Neuronal stem cell (in vitro differentiated cells): ENCODE measurements around the gene HAUS6.

Experiments
- DNase-seq: peaks from one replicate; pipeline ENCODE4 v3.0.0-alpha.2; 2013; ENCODE audit warnings: low spot score
- H2AFZ ChIP-seq: one replicate; pipeline ENCODE4 v1.6.1; 2013; ENCODE audit warnings: mild to moderate bottlenecking, low read length, inconsistent platforms
- H2AK5ac ChIP-seq: 2 replicates; pipeline ENCODE4 v1.6.1; 2013; ENCODE audit warnings: low read depth, mild to moderate bottlenecking, inconsistent platforms, low read length, moderate library complexity, mixed read lengths
- H2BK120ac ChIP-seq: 2 replicates; pipeline ENCODE4 v1.6.1; 2013; ENCODE audit warnings: low read depth, mild to moderate bottlenecking, inconsistent platforms, low read length, moderate library complexity, mixed read lengths
- H2BK12ac ChIP-seq: one replicate; pipeline ENCODE4 v1.6.1; 2013; ENCODE audit warnings: low read length, inconsistent platforms
- H2BK15ac ChIP-seq: 2 replicates; pipeline ENCODE4 v1.6.1; 2013; ENCODE audit warnings: mild to moderate bottlenecking, low read length, inconsistent platforms, mixed read lengths
- H2BK5ac ChIP-seq: one replicate; pipeline ENCODE4 v1.6.1; 2013; ENCODE audit warnings: inconsistent platforms, mild to moderate bottlenecking, low read length, moderate library complexity
- H3K14ac ChIP-seq: one replicate; pipeline ENCODE4 v1.6.1; 2013; ENCODE audit warnings: low read length, inconsistent platforms
- H3K18ac ChIP-seq: 2 replicates; pipeline ENCODE4 v1.6.1; 2013; ENCODE audit warnings: low read length, inconsistent platforms
- H3K23ac ChIP-seq: 2 replicates; pipeline ENCODE4 v1.6.1; 2013; ENCODE audit warnings: low read depth, mild to moderate bottlenecking, mixed read lengths, low read length, inconsistent platforms; ENCODE audit not compliant: poor library complexity
- H3K27ac ChIP-seq: replicated peaks from 3 replicates; pipeline ENCODE4 v1.5.1; 2013; ENCODE audit warnings: low read length, inconsistent platforms
- H3K27me3 ChIP-seq, 3 experiments: 2 replicates each; pipeline ENCODE4 v1.6.1; 2013; ENCODE audit warnings: low read length in 3 of 3, mild to moderate bottlenecking in 2 of 3, inconsistent platforms in 1 of 3, low read depth in 1 of 3, mixed read lengths in 1 of 3, moderate library complexity in 1 of 3; ENCODE audit not compliant: control insufficient read depth in 3 of 3, insufficient read depth in 3 of 3
- H3K36me3 ChIP-seq, 2 donors: replicated peaks in 1 of 2; 2 replicates each; pipeline ENCODE4 v1.6.1; 2013; ENCODE audit warnings: low read length in 2 of 2; ENCODE audit not compliant: control insufficient read depth in 2 of 2, insufficient read depth in 2 of 2
- H3K4ac ChIP-seq: 2 replicates; pipeline ENCODE4 v1.6.1; 2013; ENCODE audit warnings: inconsistent platforms, mild to moderate bottlenecking, low read length, moderate library complexity
- H3K4me1 ChIP-seq, 2 donors: 1 replicate in 1 of 2; 2 replicates in 1 of 2; pipeline ENCODE4 v1.6.1; 2013; ENCODE audit warnings: low read length in 2 of 2, low read depth in 1 of 2; ENCODE audit not compliant: control insufficient read depth in 2 of 2, insufficient read depth in 1 of 2
- H3K4me2 ChIP-seq: one replicate; pipeline ENCODE4 v1.6.1; 2013; ENCODE audit warnings: mild to moderate bottlenecking, low read length, inconsistent platforms; ENCODE audit not compliant: insufficient read depth, poor library complexity, severe bottlenecking
- H3K4me3 ChIP-seq, 2 donors: 2 replicates each; pipeline ENCODE4 v1.5.1; 2013; ENCODE audit warnings: low read length in 2 of 2, mild to moderate bottlenecking in 2 of 2, inconsistent platforms in 1 of 2, moderate library complexity in 1 of 2
- H3K79me1 ChIP-seq: one replicate; pipeline ENCODE4 v1.6.1; 2013; ENCODE audit warnings: low read depth, mild to moderate bottlenecking, inconsistent platforms, low read length, moderate library complexity
- H3K9ac ChIP-seq: one replicate; pipeline ENCODE4 v1.6.1; 2013; ENCODE audit warnings: mild to moderate bottlenecking, low read depth, low read length, inconsistent platforms; ENCODE audit not compliant: poor library complexity
- H3K9me3 ChIP-seq, 2 donors: replicated peaks in 1 of 2; 2 replicates each; pipeline versions ENCODE3 to v1.6.1; 2013; ENCODE audit warnings: low read length in 2 of 2, mild to moderate bottlenecking in 2 of 2, inconsistent platforms in 1 of 2, low read depth in 1 of 2, mixed read lengths in 1 of 2, moderate library complexity in 1 of 2; ENCODE audit not compliant: control insufficient read depth in 2 of 2, insufficient read depth in 1 of 2
- H4K8ac ChIP-seq: one replicate; pipeline ENCODE4 v1.6.1; 2013; ENCODE audit warnings: low read depth, mild to moderate bottlenecking, inconsistent platforms, low read length, moderate library complexity
- H4K91ac ChIP-seq: one replicate; pipeline ENCODE4 v1.6.1; 2013; ENCODE audit warnings: low read length, low read depth, mild to moderate bottlenecking, inconsistent platforms; ENCODE audit not compliant: poor library complexity
- WGBS, 2 donors: extraction: QIAGEN DNeasy Blood & Tissue Kit; methylation state at CpG; one replicate each; pipeline ENCODE4 v1.1.7; 2013; ENCODE audit warnings: missing lambda C conversion rate in 2 of 2, mixed read lengths in 1 of 2; ENCODE audit not compliant: insufficient read length in 2 of 2, insufficient replicate concordance in 1 of 2; ENCODE audit errors: extremely low coverage in 2 of 2; 5-methylcytosine and 5-hydroxymethylcytosine counted together

The HAUS6 gene

GRCh38 chr9:19130436-19130835 lies 27.7 kb upstream of the HAUS6 start:
- Histone ChIP-seq H3K4me3 (no peak overlapping the region), H3K36me3 (peaks cover 0 to 4% of the 10 kb centered on the region in 2 donors), H3K23ac (no peak overlapping the region), H3K4me2 (no peak overlapping the region), H3K9ac (no peak overlapping the region), H3K27ac (no peak overlapping the region), H3K9me3 (peaks cover 2 to 4% of the 10 kb centered on the region in 2 donors), H2AK5ac (no peak overlapping the region), H2BK5ac (no peak overlapping the region), H2BK12ac (no peak overlapping the region), H3K27me3 (no peaks in the 10 kb centered on the region), H2BK120ac (no peak overlapping the region), H4K91ac (no peak overlapping the region), H3K4ac (no peak overlapping the region), H3K18ac (no peak overlapping the region), H3K4me1 (peaks cover 6 to 10% of the 10 kb centered on the region in 2 donors), H3K14ac (no peak overlapping the region), H2AFZ (peak overlapping the region; percentile 68), H2BK15ac (no peak overlapping the region), H3K79me1 (no peaks in the 10 kb centered on the region), H4K8ac (no peak overlapping the region)
- WGBS, 2 donors, result no CpG with 5 or more reads among the region's 8 CpGs
- no peak for DNase-seq

GRCh38 chr9:19127871-19128500 lies 25.3 kb upstream of the HAUS6 start:
- peak overlapping the region in 1 of 2 donors; percentile 87 for H3K4me3 ChIP-seq
- no peak overlapping the region for H4K91ac ChIP-seq
- no peak overlapping the region for H3K14ac ChIP-seq
- H2BK120ac ChIP-seq, result peak overlapping the region; percentile 85
- H3K18ac ChIP-seq, result peak overlapping the region; percentile 98
- no peak overlapping the region for H3K4ac ChIP-seq
- peak overlapping the region; percentile 93 for H2BK5ac ChIP-seq
- H2BK15ac ChIP-seq, result peak overlapping the region; percentile 94
- H2BK12ac ChIP-seq, result no peak overlapping the region
- H3K27ac ChIP-seq, result peak overlapping the region; percentile 72
- WGBS, 2 donors, result no CpG with 5 or more reads among the region's 40 CpGs
- H3K79me1 ChIP-seq, result no peaks in the 10 kb centered on the region
- H3K36me3 ChIP-seq, result peaks cover 0 to 13% of the 10 kb centered on the region in 2 donors
- peak; percentile 38 for DNase-seq
- H3K9me3 ChIP-seq, result peaks cover 2 to 4% of the 10 kb centered on the region in 2 donors
- H3K9ac ChIP-seq, result peak overlapping the region; percentile 83
- H3K23ac ChIP-seq, result peak overlapping the region; percentile 99
- peak overlapping the region; percentile 71 for H2AK5ac ChIP-seq
- peaks cover 6 to 10% of the 10 kb centered on the region in 2 donors for H3K4me1 ChIP-seq
- H3K27me3 ChIP-seq, result no peaks in the 10 kb centered on the region
- no peak overlapping the region for H4K8ac ChIP-seq
- H2AFZ ChIP-seq, result peak overlapping the region; percentile 88
- peak overlapping the region; percentile 85 for H3K4me2 ChIP-seq

- H3K27ac ChIP-seq, result no peak overlapping the region
- no peak overlapping the region for H3K18ac ChIP-seq
- no peaks in the 10 kb centered on the region for H3K27me3 ChIP-seq
- H3K9me3 ChIP-seq, result peaks cover 2 to 4% of the 10 kb centered on the region in 2 donors
- no peak overlapping the region for H3K4me2 ChIP-seq
- no peak overlapping the region for H3K9ac ChIP-seq
- no peak overlapping the region for H2AK5ac ChIP-seq
- H3K79me1 ChIP-seq, result peaks cover 2% of the 10 kb centered on the region
- H2BK5ac ChIP-seq, result no peak overlapping the region
- H3K23ac ChIP-seq, result no peak overlapping the region
- H2BK12ac ChIP-seq, result no peak overlapping the region
- H2AFZ ChIP-seq, result peak overlapping the region; percentile 53
- H2BK15ac ChIP-seq, result no peak overlapping the region
- H3K14ac ChIP-seq, result no peak overlapping the region
- DNase-seq, result no peak
- H4K8ac ChIP-seq, result no peak overlapping the region
- H3K4ac ChIP-seq, result no peak overlapping the region
- no peak overlapping the region for H2BK120ac ChIP-seq
- peaks cover 0 to 4% of the 10 kb centered on the region in 2 donors for H3K4me1 ChIP-seq
- no peak overlapping the region for H3K4me3 ChIP-seq
- peaks cover 0 to 33% of the 10 kb centered on the region in 2 donors for H3K36me3 ChIP-seq
- no peak overlapping the region for H4K91ac ChIP-seq
Observed at GRCh38 chr9:19124430-19124793, 21.7 kb upstream of the HAUS6 start.

GRCh38 chr9:19122490-19123042 lies 19.9 kb upstream of the HAUS6 start:
- Histone ChIP-seq H3K14ac (no peak overlapping the region), H2AFZ (no peak overlapping the region), H4K8ac (no peak overlapping the region), H3K27me3 (no peaks in the 10 kb centered on the region), H2BK15ac (no peak overlapping the region), H3K79me1 (peaks cover 2% of the 10 kb centered on the region), H2BK5ac (no peak overlapping the region), H2BK120ac (no peak overlapping the region), H3K27ac (no peak overlapping the region), H3K4me3 (no peak overlapping the region), H3K4me1 (peaks cover 0 to 3% of the 10 kb centered on the region in 2 donors), H3K4ac (no peak overlapping the region), H3K23ac (no peak overlapping the region), H2BK12ac (no peak overlapping the region), H3K4me2 (no peak overlapping the region), H2AK5ac (no peak overlapping the region), H3K18ac (no peak overlapping the region), H4K91ac (no peak overlapping the region), H3K36me3 (peaks cover 0 to 43% of the 10 kb centered on the region in 2 donors), H3K9me3 (peaks cover 0 to 2% of the 10 kb centered on the region in 2 donors), H3K9ac (no peak overlapping the region)
- no peak for DNase-seq
- no CpG with 5 or more reads among the region's 3 CpGs for WGBS, 2 donors
